Peyer's patch (tissue), 4 donors: ENCODE measurements around the gene FN3K. TPM values are rescaled to one million over a fixed set of nuclear protein-coding genes. Genes with fewer than 3 reads are reported as not detected.
"Not testable (repeated sequence)": the region's sequence is repeated elsewhere in the genome, so short reads cannot be mapped to it uniquely, and the experiment has no call there.

ENCODE experiments used
- DNase-seq, 3 donors: peaks; one replicate each; pipeline ENCODE4 v3.0.0-alpha.2; 2017 to 2019
- H3K27ac ChIP-seq, 4 donors: fragments of 200-600 bp; sonication (generic); one replicate each; pipeline ENCODE4 v1.5.1; 2016 to 2019
- H3K27me3 ChIP-seq, 2 donors: fragments of 200-600 bp; sonication (generic); one replicate each; pipeline ENCODE4 v1.5.1; 2019
- H3K36me3 ChIP-seq, 3 donors: fragments of 200-600 bp; sonication (generic); one replicate each; pipeline ENCODE4 v1.5.1; 2016 to 2019
- H3K4me1 ChIP-seq, 4 donors: fragments of 200-600 bp; sonication (generic); one replicate each; pipeline ENCODE4 v1.5.1; 2016 to 2019
- H3K4me3 ChIP-seq, 4 donors: fragments of 200-600 bp; sonication (generic); 1 replicate in 3 of 4; 2 replicates in 1 of 4; pipeline ENCODE4 v1.5.1; 2016 to 2019; ENCODE audit warnings: mild to moderate bottlenecking in 1 of 4
- H3K9me3 ChIP-seq, 4 donors: fragments of 200-600 bp; sonication (generic); one replicate each; pipeline ENCODE4 v1.5.1; 2016 to 2019; ENCODE audit warnings: mild to moderate bottlenecking in 1 of 4
- POLR2A ChIP-seq, 2 donors: fragments of 450-650 bp; IDR thresholded peaks; one replicate each; pipeline ENCODE4 v1.5.1; 2017; ENCODE audit warnings: antibody characterized with exemption in 2 of 2, mild to moderate bottlenecking in 2 of 2, moderate library complexity in 2 of 2
- total RNA-seq, 4 donors: library from RNA; depleted of rRNA; stranded (reverse); fragments of >200 nt; gene quantifications; one replicate each; pipeline ENCODE4 v1.1.0, GENCODE V29; 2016
- TF ChIP-seq, protein P1 (sequence below), 6 experiments: fragments of 450-650 bp in 4 of 6; fragments of 200-600 bp in 2 of 6; sonication (generic) in 1 of 6; IDR thresholded peaks; one replicate each; pipeline ENCODE4 v1.5.1; 2017 to 2019; ENCODE audit warnings: antibody characterized with exemption in 6 of 6, mild to moderate bottlenecking in 3 of 6, moderate library complexity in 1 of 6

The FN3K gene
- total RNA-seq, 4 donors from 2014 or later: 14.0 to 56.3 (median 23.0) TPM

GRCh38 chr17:82780195-82780594, 44.8 kb downstream of the FN3K start:
- no peaks in the 10 kb centered on the region for H3K27me3 ChIP-seq
- no peak for DNase-seq
- no peaks in the 10 kb centered on the region for H3K9me3 ChIP-seq
- no peak overlapping the region for H3K4me3 ChIP-seq
- H3K27ac ChIP-seq: no peak overlapping the region
- no peak for TF ChIP-seq POLR2A (IDR thresholded peaks at IDR 0.05)
- TF ChIP-seq, protein P1, sequence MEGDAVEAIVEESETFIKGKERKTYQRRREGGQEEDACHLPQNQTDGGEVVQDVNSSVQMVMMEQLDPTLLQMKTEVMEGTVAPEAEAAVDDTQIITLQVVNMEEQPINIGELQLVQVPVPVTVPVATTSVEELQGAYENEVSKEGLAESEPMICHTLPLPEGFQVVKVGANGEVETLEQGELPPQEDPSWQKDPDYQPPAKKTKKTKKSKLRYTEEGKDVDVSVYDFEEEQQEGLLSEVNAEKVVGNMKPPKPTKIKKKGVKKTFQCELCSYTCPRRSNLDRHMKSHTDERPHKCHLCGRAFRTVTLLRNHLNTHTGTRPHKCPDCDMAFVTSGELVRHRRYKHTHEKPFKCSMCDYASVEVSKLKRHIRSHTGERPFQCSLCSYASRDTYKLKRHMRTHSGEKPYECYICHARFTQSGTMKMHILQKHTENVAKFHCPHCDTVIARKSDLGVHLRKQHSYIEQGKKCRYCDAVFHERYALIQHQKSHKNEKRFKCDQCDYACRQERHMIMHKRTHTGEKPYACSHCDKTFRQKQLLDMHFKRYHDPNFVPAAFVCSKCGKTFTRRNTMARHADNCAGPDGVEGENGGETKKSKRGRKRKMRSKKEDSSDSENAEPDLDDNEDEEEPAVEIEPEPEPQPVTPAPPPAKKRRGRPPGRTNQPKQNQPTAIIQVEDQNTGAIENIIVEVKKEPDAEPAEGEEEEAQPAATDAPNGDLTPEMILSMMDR (IDR thresholded peaks at IDR 0.05): no peak
- H3K36me3 ChIP-seq: peaks cover 0 to 12% (median 0%) of the 10 kb centered on the region in 3 donors
- H3K4me1 ChIP-seq: peaks cover 0 to 2% (median 0%) of the 10 kb centered on the region in 4 donors

DNA sequence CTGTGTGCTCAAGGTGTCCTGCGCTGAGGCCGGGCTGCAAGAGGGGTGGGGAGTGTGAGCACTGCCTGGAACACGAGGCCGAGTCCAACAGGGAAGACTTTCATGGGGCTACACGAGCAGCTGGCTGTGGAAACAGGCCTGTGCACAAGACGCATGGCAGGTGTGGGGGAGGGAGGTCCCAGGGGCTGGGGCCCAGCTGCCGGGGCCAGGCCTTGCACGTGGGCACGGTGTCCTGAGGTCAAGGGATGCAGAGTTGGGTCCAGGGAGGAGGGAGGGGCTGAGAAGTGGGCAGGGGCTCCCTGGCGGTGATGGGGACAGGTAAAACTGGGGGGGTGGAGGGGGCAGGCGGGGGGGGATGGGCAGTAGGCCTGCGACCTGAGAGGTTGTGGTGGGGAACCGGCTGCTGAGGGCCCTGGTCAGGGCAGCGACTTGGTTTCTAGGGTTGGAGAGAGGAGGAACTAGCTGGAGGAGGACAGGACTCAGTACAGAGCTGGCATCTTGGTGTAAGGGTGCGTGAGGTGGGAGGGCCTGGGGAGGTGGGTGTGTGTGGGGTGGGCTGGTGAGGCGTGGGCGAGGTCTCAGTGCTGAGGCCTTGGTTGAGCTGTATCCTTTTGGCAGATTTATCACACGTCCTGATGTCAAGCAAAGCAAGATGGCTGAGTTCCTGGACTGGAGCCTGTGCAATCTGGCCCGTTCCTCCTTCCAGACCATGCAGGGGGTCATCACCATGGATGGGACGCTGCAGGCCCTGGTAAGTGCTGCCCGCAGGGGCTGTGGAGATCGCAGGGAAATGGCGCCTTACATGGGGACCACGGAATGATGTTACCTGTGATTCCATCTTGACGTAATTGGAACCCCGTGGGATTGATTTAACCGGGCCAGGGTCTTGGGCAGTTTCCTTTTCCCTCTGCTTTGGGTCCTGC, 45.8 kb downstream of the FN3K start:
- DNase-seq: no peak
- H3K36me3 ChIP-seq: peaks cover 0 to 12% (median 0%) of the 10 kb centered on the region in 3 donors
- TF ChIP-seq POLR2A (IDR thresholded peaks at IDR 0.05): no peak
- TF ChIP-seq, protein P1 (IDR thresholded peaks at IDR 0.05): no peak

DNA sequence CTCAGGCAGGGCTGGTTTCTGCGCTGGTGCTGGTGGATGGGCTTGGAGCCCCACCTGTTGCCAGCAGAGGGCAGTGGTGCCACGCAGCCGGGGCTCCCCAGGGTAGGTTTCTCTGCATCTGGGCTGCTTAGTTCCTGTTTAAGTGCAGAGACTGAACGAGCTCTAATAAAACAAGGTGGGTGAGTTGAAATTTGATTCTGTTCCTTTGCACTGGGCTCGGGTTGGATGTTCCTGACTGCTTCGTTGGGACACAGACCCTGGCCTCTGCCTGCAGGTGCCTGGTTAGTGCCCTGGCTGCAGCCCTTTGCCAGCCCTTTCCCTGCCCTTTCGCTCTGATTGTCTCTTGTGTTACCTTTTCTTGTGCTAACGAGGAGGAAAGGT, 46.5 kb downstream of the FN3K start:
- Histone ChIP-seq H3K36me3 (peaks cover 0 to 12% (median 0%) of the 10 kb centered on the region in 3 donors), H3K4me1 (no peaks in the 10 kb centered on the region), H3K27me3 (no peaks in the 10 kb centered on the region), H3K27ac (no peak overlapping the region), H3K4me3 (no peak overlapping the region), H3K9me3 (no peaks in the 10 kb centered on the region)
- DNase-seq: peak; percentile 77 to 93 (median 90)
- TF ChIP-seq, protein P1 (IDR thresholded peaks at IDR 0.05): peak; percentile 89 to 99 (median 98)
- TF ChIP-seq POLR2A (IDR thresholded peaks at IDR 0.05): no peak

More for the DNA sequence above, 45.8 kb downstream of the FN3K start:
- no peaks in the 10 kb centered on the region for H3K4me1 ChIP-seq
- no peaks in the 10 kb centered on the region for H3K9me3 ChIP-seq
- no peak overlapping the region for H3K27ac ChIP-seq
- no peak overlapping the region for H3K4me3 ChIP-seq
- no peaks in the 10 kb centered on the region for H3K27me3 ChIP-seq

DNA sequence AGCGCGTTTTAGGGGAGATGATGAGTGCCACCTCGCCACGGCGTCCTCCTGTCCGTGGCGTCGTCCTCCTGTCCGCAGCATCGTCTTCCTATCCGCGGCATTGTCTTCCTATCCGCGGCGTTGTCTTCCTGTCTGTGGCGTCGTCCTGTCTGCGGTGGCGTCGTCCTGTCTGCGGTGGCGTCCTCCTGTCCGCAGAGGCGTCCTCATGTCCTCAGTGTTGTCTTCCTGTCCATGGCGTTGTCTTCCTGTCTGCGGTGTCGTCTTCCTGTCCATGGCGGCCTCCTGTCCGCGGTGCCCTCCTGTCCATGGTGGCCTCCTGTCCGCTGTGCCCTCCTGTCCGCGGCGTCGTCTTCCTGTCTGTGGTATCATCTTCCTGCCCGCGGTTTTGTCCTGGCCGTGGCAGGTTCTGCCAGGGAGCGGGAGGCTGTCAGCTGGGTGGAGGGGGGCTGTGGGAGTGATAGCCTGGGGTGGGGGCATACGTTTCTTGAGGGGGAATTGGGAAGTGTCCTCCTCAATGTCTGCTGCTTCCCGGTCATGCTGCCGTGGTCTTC, 47.3 kb downstream of the FN3K start:
- peaks cover 0 to 12% (median 0%) of the 10 kb centered on the region in 3 donors for H3K36me3 ChIP-seq
- no peak overlapping the region for H3K27ac ChIP-seq

GRCh38 chr17:82783498-82783897, 48.1 kb downstream of the FN3K start:
- H3K4me1 ChIP-seq: no peaks in the 10 kb centered on the region
- H3K4me3 ChIP-seq: no peak overlapping the region
- TF ChIP-seq, protein P1 (IDR thresholded peaks at IDR 0.05): no peak
- TF ChIP-seq POLR2A (IDR thresholded peaks at IDR 0.05): no peak
- H3K27me3 ChIP-seq: no peaks in the 10 kb centered on the region
- no peaks in the 10 kb centered on the region for H3K9me3 ChIP-seq
- H3K36me3 ChIP-seq: peaks cover 0 to 12% (median 0%) of the 10 kb centered on the region in 3 donors
- no peak overlapping the region for H3K27ac ChIP-seq
- no peak for DNase-seq

More for the DNA sequence above, 47.3 kb downstream of the FN3K start:
- no peaks in the 10 kb centered on the region for H3K27me3 ChIP-seq
- DNase-seq: no peak
- no peak overlapping the region for H3K4me3 ChIP-seq
- no peaks in the 10 kb centered on the region for H3K4me1 ChIP-seq
- TF ChIP-seq POLR2A (IDR thresholded peaks at IDR 0.05): no peak
- TF ChIP-seq, protein P1 (IDR thresholded peaks at IDR 0.05): no peak
- no peaks in the 10 kb centered on the region for H3K9me3 ChIP-seq

DNA sequence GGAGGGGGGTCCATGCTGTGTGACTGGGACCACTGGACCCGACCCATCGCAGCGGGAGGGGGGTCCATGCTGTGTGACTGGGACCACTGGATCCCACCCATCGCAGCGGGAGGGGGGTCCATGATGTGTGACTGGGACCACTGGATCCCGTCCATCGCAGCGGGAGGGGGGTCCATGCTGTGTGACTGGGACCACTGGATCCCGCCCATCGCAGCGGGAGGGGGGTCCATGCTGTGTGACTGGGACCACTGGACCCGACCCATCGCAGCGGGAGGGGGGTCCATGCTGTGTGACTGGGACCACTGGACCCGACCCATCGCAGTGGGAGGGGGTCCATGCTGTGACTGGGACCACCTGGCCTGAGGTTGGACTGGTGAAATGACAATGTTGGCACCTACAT, 50.2 kb downstream of the FN3K start:
- H3K4me3 ChIP-seq, H3K9me3 ChIP-seq, H3K4me1 ChIP-seq, H3K27me3 ChIP-seq, H3K27ac ChIP-seq, DNase-seq: not testable (repeated sequence)
- H3K36me3 ChIP-seq: peaks cover 0 to 12% (median 0%) of the 10 kb centered on the region in 3 donors
